ENCODE data around the gene DPM3.

Gene DPM3

GRCh38 chr1:155094622-155094948, 45.7 kb downstream of the DPM3 start:
- Histone ChIP-seq H3K4me3 (ENCODE audit: low read depth in 1 of 2, low read length in 1 of 2) (no peak overlapping the region), H3K36me3 (no peaks in the 10 kb centered on the region), H3K9me3 (no peaks in the 10 kb centered on the region), H3K27me3 (peaks cover 20% of the 10 kb centered on the region), H3K27ac (no peak overlapping the region), H3K4me1 (ENCODE audit: control insufficient read depth in 1 of 2, insufficient read depth in 1 of 2, low read depth in 1 of 2, low read length in 1 of 2) (peaks cover 0 to 5% of the 10 kb centered on the region in 2 experiments)
- TF ChIP-seq CTCF (IDR thresholded peaks at IDR 0.05): no peak

- no peak overlapping the region for H3K27ac ChIP-seq
- no peak for TF ChIP-seq CTCF (IDR thresholded peaks at IDR 0.05)
- no peak overlapping the region for H3K4me3 ChIP-seq (ENCODE audit: low read depth in 1 of 2, low read length in 1 of 2)
Observed at GRCh38 chr1:155093911-155094621, 46.3 kb downstream of the DPM3 start.

GRCh38 chr1:155092641-155093040, 47.7 kb downstream of the DPM3 start:
- no peak overlapping the region for H3K4me3 ChIP-seq (ENCODE audit: low read depth in 1 of 2, low read length in 1 of 2)
- no peaks in the 10 kb centered on the region for H3K36me3 ChIP-seq
- H3K27me3 ChIP-seq: peaks cover 20% of the 10 kb centered on the region
- peaks cover 0 to 5% of the 10 kb centered on the region in 2 experiments for H3K4me1 ChIP-seq (ENCODE audit: control insufficient read depth in 1 of 2, insufficient read depth in 1 of 2, low read depth in 1 of 2, low read length in 1 of 2)
- H3K27ac ChIP-seq: no peak overlapping the region
- no peaks in the 10 kb centered on the region for H3K9me3 ChIP-seq
- no peak for TF ChIP-seq CTCF (IDR thresholded peaks at IDR 0.05)

More at GRCh38 chr1:155093911-155094621, 46.3 kb downstream of the DPM3 start:
- Histone ChIP-seq H3K9me3 (no peaks in the 10 kb centered on the region), H3K4me1 (ENCODE audit: control insufficient read depth in 1 of 2, insufficient read depth in 1 of 2, low read depth in 1 of 2, low read length in 1 of 2) (peaks cover 0 to 5% of the 10 kb centered on the region in 2 experiments), H3K27me3 (peaks cover 20% of the 10 kb centered on the region), H3K36me3 (no peaks in the 10 kb centered on the region)

GRCh38 chr1:155092131-155092530, 48.2 kb downstream of the DPM3 start:
- TF ChIP-seq CTCF (IDR thresholded peaks at IDR 0.05): no peak
- no peaks in the 10 kb centered on the region for H3K9me3 ChIP-seq
- no peaks in the 10 kb centered on the region for H3K36me3 ChIP-seq
- peaks cover 0 to 5% of the 10 kb centered on the region in 2 experiments for H3K4me1 ChIP-seq (ENCODE audit: control insufficient read depth in 1 of 2, insufficient read depth in 1 of 2, low read depth in 1 of 2, low read length in 1 of 2)
- no peak overlapping the region for H3K4me3 ChIP-seq (ENCODE audit: low read depth in 1 of 2, low read length in 1 of 2)
- H3K27me3 ChIP-seq: peaks cover 20% of the 10 kb centered on the region
- no peak overlapping the region for H3K27ac ChIP-seq

GRCh38 chr1:155091071-155092051, 49.0 kb downstream of the DPM3 start:
- H3K4me1 ChIP-seq (ENCODE audit: control insufficient read depth in 1 of 2, insufficient read depth in 1 of 2, low read depth in 1 of 2, low read length in 1 of 2): peaks cover 0 to 5% of the 10 kb centered on the region in 2 experiments
- no peak overlapping the region for H3K4me3 ChIP-seq (ENCODE audit: low read depth in 1 of 2, low read length in 1 of 2)
- peak; percentile 97 for TF ChIP-seq CTCF (IDR thresholded peaks at IDR 0.05)
- peaks cover 18% of the 10 kb centered on the region for H3K27me3 ChIP-seq
- H3K27ac ChIP-seq: no peak overlapping the region
- H3K36me3 ChIP-seq: no peaks in the 10 kb centered on the region
- no peaks in the 10 kb centered on the region for H3K9me3 ChIP-seq

All from neutrophil (primary cell).